H9 (cell line): ENCODE results near the gene MGLL. TPM values are rescaled to one million over a fixed set of nuclear protein-coding genes. Genes with fewer than 3 reads are reported as not detected.
A peak's percentile ranks its signal among the peaks of the same experiment; 100 is the strongest.

Experiments
- DNase-seq: peaks from one replicate; pipeline ENCODE4 v3.0.0-alpha.2; 2017
- H2AFZ ChIP-seq: one replicate; pipeline ENCODE4 v1.6.1; 2013; ENCODE audit warnings: mild to moderate bottlenecking, low read length, control low read depth, moderate library complexity
- H2AK5ac ChIP-seq: 2 replicates; pipeline ENCODE4 v1.6.1; 2013; ENCODE audit warnings: low read length, control low read depth, mixed read lengths; ENCODE audit not compliant: insufficient read length
- H2BK120ac ChIP-seq: one replicate; pipeline ENCODE4 v1.6.1; 2013; ENCODE audit warnings: low read depth, mild to moderate bottlenecking, low read length, control low read depth, inconsistent platforms; ENCODE audit not compliant: poor library complexity, severe bottlenecking
- H2BK12ac ChIP-seq: 2 replicates; pipeline ENCODE4 v1.6.1; 2013; ENCODE audit warnings: low read length, control low read depth, mixed read lengths, low read depth; ENCODE audit not compliant: insufficient read length
- H2BK15ac ChIP-seq: 2 replicates; pipeline ENCODE4 v1.6.1; 2013; ENCODE audit warnings: low read depth, low read length, control low read depth
- H2BK20ac ChIP-seq: one replicate; pipeline ENCODE4 v1.6.1; 2013; ENCODE audit warnings: low read depth, mild to moderate bottlenecking, low read length, control low read depth, inconsistent platforms; ENCODE audit not compliant: poor library complexity, severe bottlenecking
- H2BK5ac ChIP-seq: 2 replicates; pipeline ENCODE4 v1.6.1; 2013; ENCODE audit warnings: low read length, control low read depth, mixed read lengths; ENCODE audit not compliant: insufficient read length
- H3K14ac ChIP-seq: 2 replicates; pipeline ENCODE4 v1.6.1; 2013; ENCODE audit warnings: low read length, control low read depth; ENCODE audit not compliant: insufficient read depth
- H3K18ac ChIP-seq: 2 replicates; pipeline ENCODE4 v1.6.1; 2013; ENCODE audit warnings: low read depth, mild to moderate bottlenecking, mixed read lengths, low read length, control low read depth; ENCODE audit not compliant: insufficient read length
- H3K23ac ChIP-seq: 2 replicates; pipeline ENCODE4 v1.6.1; 2013; ENCODE audit warnings: low read length, control low read depth, mixed read lengths, low read depth; ENCODE audit not compliant: insufficient read length
- H3K23me2 ChIP-seq: 2 replicates; pipeline ENCODE4 v1.6.1; 2013; ENCODE audit warnings: low read depth, mild to moderate bottlenecking, mixed read lengths, low read length, control low read depth; ENCODE audit not compliant: insufficient read length, poor library complexity, severe bottlenecking
- H3K27ac ChIP-seq: 2 replicates; pipeline ENCODE4 v1.5.1; 2013; ENCODE audit warnings: low read length, control low read depth, mixed read lengths, low read depth; ENCODE audit not compliant: insufficient read length
- H3K27me3 ChIP-seq: 2 replicates; pipeline ENCODE4 v1.6.1; 2013; ENCODE audit warnings: low read length, control low read depth, inconsistent platforms; ENCODE audit not compliant: insufficient read depth
- H3K4ac ChIP-seq: 2 replicates; pipeline ENCODE4 v1.6.1; 2013; ENCODE audit warnings: low read depth, mild to moderate bottlenecking, control low read depth, inconsistent platforms, low read length, moderate library complexity
- H3K4me1 ChIP-seq: 2 replicates; pipeline ENCODE4 v1.6.1; 2013; ENCODE audit warnings: low read length, control low read depth, inconsistent platforms; ENCODE audit not compliant: insufficient read depth
- H3K4me2 ChIP-seq: 2 replicates; pipeline ENCODE4 v1.6.1; 2013; ENCODE audit warnings: low read length, control low read depth, mixed read lengths; ENCODE audit not compliant: insufficient read length, insufficient read depth
- H3K56ac ChIP-seq: 2 replicates; pipeline ENCODE4 v1.6.1; 2013; ENCODE audit warnings: low read depth, mild to moderate bottlenecking, mixed read lengths, low read length, control low read depth; ENCODE audit not compliant: insufficient read length
- H3K79me1 ChIP-seq: 2 replicates; pipeline ENCODE4 v1.6.1; 2013; ENCODE audit warnings: low read depth, mild to moderate bottlenecking, moderate library complexity, low read length, control low read depth, inconsistent platforms; ENCODE audit not compliant: insufficient read depth, poor library complexity, severe bottlenecking
- H3K79me2 ChIP-seq: 2 replicates; pipeline ENCODE4 v1.6.1; 2013; ENCODE audit warnings: low read length, control low read depth, inconsistent platforms; ENCODE audit not compliant: insufficient read depth
- H3K9ac ChIP-seq: 2 replicates; pipeline ENCODE4 v1.6.1; 2013; ENCODE audit warnings: low read length, control low read depth, mixed read lengths; ENCODE audit not compliant: insufficient read length; ENCODE audit errors: extremely low read depth
- H3K9me3 ChIP-seq: one replicate; pipeline ENCODE4 v1.6.1; 2013; ENCODE audit warnings: low read depth, low read length, inconsistent platforms; ENCODE audit not compliant: control insufficient read depth
- H3T11ph ChIP-seq: one replicate; pipeline ENCODE4 v1.6.1; 2013; ENCODE audit warnings: mild to moderate bottlenecking, low read length, control low read depth, inconsistent platforms
- H4K20me1 ChIP-seq: one replicate; pipeline ENCODE4 v1.6.1; 2013; ENCODE audit not compliant: control insufficient read depth, insufficient read length, insufficient read depth
- H4K5ac ChIP-seq: 2 replicates; pipeline ENCODE4 v1.6.1; 2013; ENCODE audit warnings: low read depth, mild to moderate bottlenecking, mixed read lengths, low read length, control low read depth; ENCODE audit not compliant: insufficient read length
- H4K8ac ChIP-seq: replicated peaks from 2 replicates; pipeline ENCODE4 v1.6.1; 2013; ENCODE audit warnings: low read length, control low read depth, mixed read lengths, low read depth; ENCODE audit not compliant: insufficient read length
- H4K91ac ChIP-seq: 2 replicates; pipeline ENCODE4 v1.6.1; 2013; ENCODE audit warnings: low read depth, mild to moderate bottlenecking, moderate library complexity, mixed read lengths, low read length, control low read depth; ENCODE audit not compliant: insufficient read length
- H3K27ac Mint-ChIP-seq, 3 experiments: 2 replicates in 2 of 3; 3 replicates in 1 of 3; pipeline ENCODE4 v1.8.0; 2020 to 2021; ENCODE audit warnings: mixed read lengths in 3 of 3, mild to moderate bottlenecking in 1 of 3, moderate library complexity in 1 of 3
- H3K27me3 Mint-ChIP-seq: 2 replicates; pipeline ENCODE4 v1.8.0; 2021; ENCODE audit warnings: low read depth, mild to moderate bottlenecking, moderate library complexity, mixed read lengths
- H3K36me3 Mint-ChIP-seq, 3 experiments: 2 replicates in 2 of 3; 3 replicates in 1 of 3; pipeline ENCODE4 v1.8.0; 2020 to 2021; ENCODE audit warnings: low read depth in 3 of 3, mixed read lengths in 3 of 3; ENCODE audit not compliant: insufficient read depth in 1 of 3
- H3K4me1 Mint-ChIP-seq, 2 experiments: 2 replicates each; pipeline ENCODE4 v1.8.0; 2020; ENCODE audit warnings: mixed read lengths in 2 of 2
- H3K4me3 Mint-ChIP-seq, 2 experiments: 2 replicates in 1 of 2; 3 replicates in 1 of 2; pipeline ENCODE4 v1.8.0; 2020 to 2021; ENCODE audit warnings: mild to moderate bottlenecking in 2 of 2, mixed read lengths in 2 of 2, moderate library complexity in 1 of 2
- H3K9me3 Mint-ChIP-seq, 2 experiments: 2 replicates in 1 of 2; 3 replicates in 1 of 2; pipeline ENCODE4 v1.8.0; 2020; ENCODE audit warnings: mild to moderate bottlenecking in 2 of 2, mixed read lengths in 2 of 2, moderate library complexity in 1 of 2
- CTCF ChIP-seq: fragments of 200-600 bp; sonication (generic); conservative IDR thresholded peaks from 3 replicates; pipeline ENCODE4 v1.8.0; 2021; ENCODE audit warnings: antibody characterized with exemption, mild to moderate bottlenecking
- WGBS: extraction: QIAGEN DNeasy Blood & Tissue Kit; methylation state at CpG from one replicate; pipeline ENCODE4 v1.1.7; 2013; ENCODE audit warnings: missing lambda C conversion rate, low lambda C conversion rate, mixed read lengths; ENCODE audit not compliant: insufficient read length; ENCODE audit errors: extremely low coverage; 5-methylcytosine and 5-hydroxymethylcytosine counted together
- total RNA-seq: library from RNA; stranded (reverse); gene quantifications from 2 replicates; pipeline ENCODE4 v1.2.1, GENCODE V29; 2021

The MGLL gene
- total RNA-seq, 1 experiment from 2014 or later: 0.11 TPM

GRCh38 chr3:127820221-127820825 lies 2.0 kb downstream of the MGLL start:
- no peak overlapping the region for H4K8ac ChIP-seq
- H2AFZ ChIP-seq: no peak overlapping the region
- no peak overlapping the region for H4K5ac ChIP-seq
- no peak overlapping the region for H3K4me2 ChIP-seq
- peak; percentile 36; the same call in 2 of the 3 replicates for TF ChIP-seq CTCF
- H3K36me3 Mint-ChIP-seq: no peaks in the 10 kb centered on the region; a peak in 1 of 7 replicates
- no peak overlapping the region for H2BK120ac ChIP-seq
- no peaks in the 10 kb centered on the region for H3K79me2 ChIP-seq
- no peak overlapping the region for H3K9ac ChIP-seq
- H3K27me3 Mint-ChIP-seq: peaks cover 59% of the 10 kb centered on the region
- peaks cover 23 to 24% of the 10 kb centered on the region in 2 experiments for H3K4me1 Mint-ChIP-seq
- no peak overlapping the region for H2BK15ac ChIP-seq
- peaks cover 6% of the 10 kb centered on the region for H3K23me2 ChIP-seq
- no peak overlapping the region for H3K4me3 Mint-ChIP-seq
- peaks cover 10% of the 10 kb centered on the region for H3K27me3 ChIP-seq
- H3K56ac ChIP-seq: no peak overlapping the region
- H3T11ph ChIP-seq: no peak overlapping the region
- H3K9me3 ChIP-seq: no peaks in the 10 kb centered on the region
- no peak overlapping the region for H3K4ac ChIP-seq
- H3K9me3 Mint-ChIP-seq: no peaks in the 10 kb centered on the region
- no peak overlapping the region for H3K14ac ChIP-seq
- H2BK12ac ChIP-seq: no peak overlapping the region
- no peaks in the 10 kb centered on the region for H3K4me1 ChIP-seq
- no peak overlapping the region for H3K27ac Mint-ChIP-seq
- H3K27ac ChIP-seq: no peak overlapping the region
- H3K23ac ChIP-seq: no peak overlapping the region
- no peak overlapping the region for H2AK5ac ChIP-seq
- no peak for DNase-seq
- H3K18ac ChIP-seq: no peak overlapping the region
- H4K20me1 ChIP-seq: no peaks in the 10 kb centered on the region
- no peak overlapping the region for H2BK5ac ChIP-seq
- no peak overlapping the region for H2BK20ac ChIP-seq
- no peak overlapping the region for H4K91ac ChIP-seq
- WGBS: no CpG with 5 or more reads among the region's 9 CpGs
- H3K79me1 ChIP-seq: no peaks in the 10 kb centered on the region
